ENCODE results near the gene CELF4.

- TF ChIP-seq EZH2phosphoT487 (conservative IDR thresholded peaks at IDR 0.05; ENCODE audit: low read length) = no peak
- TF ChIP-seq, protein P1, sequence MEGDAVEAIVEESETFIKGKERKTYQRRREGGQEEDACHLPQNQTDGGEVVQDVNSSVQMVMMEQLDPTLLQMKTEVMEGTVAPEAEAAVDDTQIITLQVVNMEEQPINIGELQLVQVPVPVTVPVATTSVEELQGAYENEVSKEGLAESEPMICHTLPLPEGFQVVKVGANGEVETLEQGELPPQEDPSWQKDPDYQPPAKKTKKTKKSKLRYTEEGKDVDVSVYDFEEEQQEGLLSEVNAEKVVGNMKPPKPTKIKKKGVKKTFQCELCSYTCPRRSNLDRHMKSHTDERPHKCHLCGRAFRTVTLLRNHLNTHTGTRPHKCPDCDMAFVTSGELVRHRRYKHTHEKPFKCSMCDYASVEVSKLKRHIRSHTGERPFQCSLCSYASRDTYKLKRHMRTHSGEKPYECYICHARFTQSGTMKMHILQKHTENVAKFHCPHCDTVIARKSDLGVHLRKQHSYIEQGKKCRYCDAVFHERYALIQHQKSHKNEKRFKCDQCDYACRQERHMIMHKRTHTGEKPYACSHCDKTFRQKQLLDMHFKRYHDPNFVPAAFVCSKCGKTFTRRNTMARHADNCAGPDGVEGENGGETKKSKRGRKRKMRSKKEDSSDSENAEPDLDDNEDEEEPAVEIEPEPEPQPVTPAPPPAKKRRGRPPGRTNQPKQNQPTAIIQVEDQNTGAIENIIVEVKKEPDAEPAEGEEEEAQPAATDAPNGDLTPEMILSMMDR (IDR thresholded peaks at IDR 0.05; ENCODE audit: insufficient read depth, low read length, poor library complexity, severe bottlenecking) = no peak
These were observed 249.1 kb downstream of the CELF4 start for GRCh38 chr18:37316468-37316867.
